Measurements from ENCODE around the gene EYA2. TPM values are rescaled to one million over a fixed set of nuclear protein-coding genes. Genes with fewer than 3 reads are reported as not detected.
A peak's percentile ranks its signal among the peaks of the same experiment; 100 is the strongest.
"Not testable (repeated sequence)": the region's sequence is repeated elsewhere in the genome, so short reads cannot be mapped to it uniquely, and the experiment has no call there.

EYA2 gene
- total and polyA plus RNA-seq, 8 donors = 0.51 to 3.2 (median 1.4) TPM

DNA sequence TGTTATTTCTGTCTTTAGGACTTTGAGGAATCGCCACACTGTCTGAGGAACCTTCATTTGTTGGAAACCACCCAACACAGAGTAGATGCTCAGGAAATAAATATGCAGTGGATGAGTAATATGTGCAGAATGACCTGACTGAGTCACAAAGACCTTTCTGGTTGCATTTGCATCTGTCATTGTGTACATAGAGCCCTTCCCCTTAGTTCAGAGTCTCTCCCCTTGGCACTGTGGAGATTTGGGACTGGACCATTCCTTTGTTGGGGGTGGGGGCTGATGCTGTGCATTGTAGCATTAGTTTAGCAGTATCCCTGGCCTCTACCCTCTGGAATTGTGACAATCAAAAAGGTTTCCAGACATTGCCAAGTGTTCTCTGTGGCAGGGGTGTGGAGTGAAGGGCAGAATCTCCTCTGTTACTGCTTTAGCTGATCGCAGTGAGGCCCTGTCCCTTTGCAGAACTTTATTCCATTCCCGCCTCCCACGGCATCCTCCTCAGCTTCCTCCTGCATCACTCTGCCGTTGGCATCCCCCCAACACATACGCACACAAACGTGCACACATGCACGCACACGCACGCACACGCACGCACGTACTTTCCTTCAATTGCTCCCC, 64.5 kb downstream of the EYA2 start:
- no peak for FAIRE-seq
- ATAC-seq = peak in 3 of 4 donors; percentile 36 to 68 (median 50)
- H3K36me3 ChIP-seq = no peaks in the 10 kb centered on the region
- no peaks in the 10 kb centered on the region for H3K27me3 ChIP-seq
- H3K4me3 ChIP-seq = no peak overlapping the region
- intact Hi-C loops (cut with DNase I) = no loop called here
- WGBS, 2 donors = 68 to 72% methylated on average over 13 of the region's 13 CpGs
- DNase-seq = no peak
- H3K4me1 ChIP-seq = no peaks in the 10 kb centered on the region
- TF ChIP-seq, protein P1, sequence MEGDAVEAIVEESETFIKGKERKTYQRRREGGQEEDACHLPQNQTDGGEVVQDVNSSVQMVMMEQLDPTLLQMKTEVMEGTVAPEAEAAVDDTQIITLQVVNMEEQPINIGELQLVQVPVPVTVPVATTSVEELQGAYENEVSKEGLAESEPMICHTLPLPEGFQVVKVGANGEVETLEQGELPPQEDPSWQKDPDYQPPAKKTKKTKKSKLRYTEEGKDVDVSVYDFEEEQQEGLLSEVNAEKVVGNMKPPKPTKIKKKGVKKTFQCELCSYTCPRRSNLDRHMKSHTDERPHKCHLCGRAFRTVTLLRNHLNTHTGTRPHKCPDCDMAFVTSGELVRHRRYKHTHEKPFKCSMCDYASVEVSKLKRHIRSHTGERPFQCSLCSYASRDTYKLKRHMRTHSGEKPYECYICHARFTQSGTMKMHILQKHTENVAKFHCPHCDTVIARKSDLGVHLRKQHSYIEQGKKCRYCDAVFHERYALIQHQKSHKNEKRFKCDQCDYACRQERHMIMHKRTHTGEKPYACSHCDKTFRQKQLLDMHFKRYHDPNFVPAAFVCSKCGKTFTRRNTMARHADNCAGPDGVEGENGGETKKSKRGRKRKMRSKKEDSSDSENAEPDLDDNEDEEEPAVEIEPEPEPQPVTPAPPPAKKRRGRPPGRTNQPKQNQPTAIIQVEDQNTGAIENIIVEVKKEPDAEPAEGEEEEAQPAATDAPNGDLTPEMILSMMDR (IDR thresholded peaks at IDR 0.05) = no peak
- no peaks in the 10 kb centered on the region for H3K9me3 ChIP-seq
- no peak overlapping the region for H3K27ac ChIP-seq

DNA sequence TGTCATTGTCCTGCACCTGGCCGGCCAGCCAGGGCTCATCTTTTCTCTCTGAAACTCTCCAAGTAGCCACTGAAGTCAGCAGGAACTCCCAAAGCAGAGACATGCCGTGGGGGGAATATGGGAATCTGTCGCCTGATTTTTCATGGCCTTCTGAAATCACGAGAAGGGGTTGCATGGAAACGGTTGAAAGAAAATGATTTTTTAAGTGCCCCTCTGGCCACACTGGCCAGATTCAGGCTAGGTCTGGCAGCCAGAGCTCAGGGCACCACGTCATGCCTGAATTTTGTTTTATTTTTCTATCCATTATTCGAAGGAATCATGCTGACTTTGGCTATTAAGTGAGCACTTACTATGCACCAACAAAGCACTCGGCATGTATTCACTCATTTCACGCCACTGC, 65.2 kb downstream of the EYA2 start:
- TF ChIP-seq, protein P1 (IDR thresholded peaks at IDR 0.05) = no peak
- Histone ChIP-seq H3K4me3 (no peak overlapping the region), H3K36me3 (no peaks in the 10 kb centered on the region), H3K27ac (no peak overlapping the region), H3K9me3 (no peaks in the 10 kb centered on the region), H3K4me1 (no peaks in the 10 kb centered on the region), H3K27me3 (no peaks in the 10 kb centered on the region)
- 61 to 73% methylated on average over 9 of the region's 9 CpGs for WGBS, 2 donors
- no peak for FAIRE-seq
- DNase-seq = no peak
- no peak for ATAC-seq
- intact Hi-C loops (cut with DNase I) = no loop called here

DNA sequence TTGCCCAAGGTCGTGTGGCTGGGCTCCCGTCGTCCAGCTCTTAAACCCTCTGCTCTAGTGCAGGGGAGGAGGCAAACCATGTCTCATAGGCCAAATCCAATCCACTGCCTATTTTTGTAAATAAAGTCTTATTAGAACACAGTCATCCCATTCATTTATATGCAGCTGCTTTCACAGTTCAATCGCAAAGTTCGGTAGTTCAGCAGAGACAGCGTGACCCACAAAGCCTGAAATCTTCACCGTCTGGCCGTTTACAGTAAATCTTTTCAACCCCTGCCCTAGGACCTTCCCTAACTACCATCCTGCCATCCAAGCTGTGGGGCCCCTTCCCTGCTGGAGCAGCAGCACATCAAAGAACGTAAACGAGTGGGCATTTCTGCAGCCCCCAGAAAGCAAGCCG, 65.9 kb downstream of the EYA2 start:
- Histone ChIP-seq H3K9me3 (no peaks in the 10 kb centered on the region), H3K27ac (no peak overlapping the region), H3K27me3 (no peaks in the 10 kb centered on the region), H3K4me3 (no peak overlapping the region), H3K36me3 (no peaks in the 10 kb centered on the region), H3K4me1 (no peaks in the 10 kb centered on the region)
- WGBS, 2 donors = 55 to 63% methylated on average over 11 of the region's 11 CpGs
- TF ChIP-seq, protein P1 (IDR thresholded peaks at IDR 0.05) = no peak
- FAIRE-seq = no peak
- intact Hi-C loops (cut with DNase I) = no loop called here
- no peak for DNase-seq
- ATAC-seq = no peak

DNA sequence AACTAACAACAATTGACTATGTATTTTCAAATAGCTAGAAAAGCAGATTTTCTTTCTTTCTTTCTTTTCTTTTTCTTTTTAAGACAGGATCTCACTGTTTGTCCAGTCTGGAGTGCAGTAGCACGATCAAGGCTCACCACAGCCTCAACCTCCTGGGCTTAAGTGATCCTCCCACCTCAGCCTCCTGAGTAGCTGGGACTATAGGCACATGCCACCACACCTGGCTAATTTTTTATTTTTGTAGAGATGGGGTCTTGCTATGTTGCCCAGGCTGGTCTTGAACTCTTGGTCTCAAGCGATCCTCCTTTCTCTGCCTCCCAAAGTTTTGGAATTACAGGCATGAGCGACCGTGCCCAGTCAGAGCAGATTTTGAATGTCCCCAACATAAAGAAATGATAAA, 67.3 kb downstream of the EYA2 start:
- H3K27ac ChIP-seq; H3K4me1 ChIP-seq; H3K4me3 ChIP-seq; FAIRE-seq; H3K9me3 ChIP-seq; H3K27me3 ChIP-seq; intact Hi-C loops (cut with DNase I); DNase-seq; ATAC-seq; H3K36me3 ChIP-seq: not testable (repeated sequence)
- WGBS, 2 donors = 76 to 87% methylated on average over 4 of the region's 4 CpGs

DNA sequence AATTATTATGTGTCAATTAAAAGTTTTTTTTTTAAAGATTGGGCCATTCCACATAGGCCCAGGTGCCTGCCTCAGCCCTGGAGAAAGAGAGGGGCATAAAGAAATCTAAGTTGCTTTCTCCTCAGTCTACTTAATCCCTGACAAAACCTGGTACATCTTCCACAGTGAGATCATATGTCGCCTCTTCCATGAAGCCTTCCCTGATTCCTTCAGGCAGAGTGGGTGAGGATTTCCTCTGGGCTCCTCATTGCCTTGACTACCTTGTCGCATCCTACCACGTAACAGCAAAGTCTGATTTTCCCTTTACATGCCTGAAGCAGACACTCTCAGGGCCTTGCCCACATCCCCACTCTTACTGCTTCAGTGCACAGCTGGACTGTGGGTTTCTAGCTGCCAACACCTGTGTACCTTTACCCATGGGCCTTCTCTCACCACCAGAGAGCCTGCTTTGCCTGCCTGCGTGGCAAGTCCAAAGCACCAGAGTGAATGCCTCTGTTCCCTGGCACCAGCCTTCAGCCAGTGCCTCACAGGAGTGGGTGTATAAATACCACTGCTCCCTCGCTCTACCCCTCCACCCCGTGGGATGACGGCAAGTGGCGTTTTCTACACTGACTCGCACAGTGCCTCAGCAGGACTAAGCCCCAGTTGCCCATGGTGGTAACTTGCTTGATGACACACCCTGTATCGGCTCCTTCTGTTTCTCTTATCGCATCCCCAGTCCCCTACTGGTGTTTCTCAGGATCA, 68.0 kb downstream of the EYA2 start:
- H3K4me1 ChIP-seq = no peaks in the 10 kb centered on the region
- no peaks in the 10 kb centered on the region for H3K36me3 ChIP-seq
- TF ChIP-seq, protein P1 (IDR thresholded peaks at IDR 0.05) = no peak
- WGBS, 2 donors = 74% methylated on average over 11 of the region's 11 CpGs
- FAIRE-seq = no peak
- no peak overlapping the region for H3K27ac ChIP-seq
- H3K9me3 ChIP-seq = no peaks in the 10 kb centered on the region
- intact Hi-C loops (cut with DNase I) = no loop called here
- H3K27me3 ChIP-seq = no peaks in the 10 kb centered on the region
- ATAC-seq = no peak
- no peak for DNase-seq
- no peak overlapping the region for H3K4me3 ChIP-seq

Measured in pancreas (tissue), 10 donors.